Motor neuron (in vitro differentiated cells): ENCODE results near the gene SRGAP2B. TPM values are rescaled to one million over a fixed set of nuclear protein-coding genes. Genes with fewer than 3 reads are reported as not detected.
"Not testable (repeated sequence)": the region's sequence is repeated elsewhere in the genome, so short reads cannot be mapped to it uniquely, and the experiment has no call there.

Source experiments
- ATAC-seq, 8 experiments: fragments of 200-7000 bp; cut with Tn5 transposase; replicated peaks in 6 of 8; 2 replicates each; pipeline ENCODE4 v1.8.0; 2021; ENCODE audit warnings: mild to moderate bottlenecking in 8 of 8, moderate library complexity in 8 of 8
- H3K27ac ChIP-seq, 2 donors: fragments of 250-450 bp; sonication (Bioruptor Pico); 2 replicates each; pipeline ENCODE4 v1.9.0; 2021; ENCODE audit warnings: antibody characterized with exemption in 2 of 2, mild to moderate bottlenecking in 2 of 2, moderate library complexity in 1 of 2
- H3K4me1 ChIP-seq, 2 donors: fragments of 250-450 bp; sonication (Bioruptor Pico); replicated peaks in 1 of 2; 2 replicates each; pipeline ENCODE4 v1.6.1; 2021; ENCODE audit warnings: antibody characterized with exemption in 2 of 2, mild to moderate bottlenecking in 2 of 2, moderate library complexity in 1 of 2
- H3K4me3 ChIP-seq, 5 donors: fragments of 250-450 bp; sonication (Bioruptor Pico); 2 replicates each; pipeline ENCODE4 v1.9.0; 2021; ENCODE audit warnings: antibody characterized with exemption in 5 of 5, mild to moderate bottlenecking in 5 of 5, moderate library complexity in 4 of 5
- WGBS, 10 experiments: fragments of 450-650 bp; shearing (Covaris generic); methylation state at CpG; one replicate each; pipeline ENCODE4 v1.0.0; 2022; 5-methylcytosine and 5-hydroxymethylcytosine counted together
- in situ Hi-C, 9 experiments: fragments of 400-800 bp; cut with MboI; loops; one replicate each; pipeline ENCODE4 v1.15.0; 2021; ENCODE audit warnings: low sequenced_read_pairs in 9 of 9, low pct_unique_long_range_greater_than_20kb in 2 of 9; ENCODE audit not compliant: unreplicated experiment in 9 of 9
- total RNA-seq, 8 experiments: library from RNA; unstranded; fragments of 300-600 nt; gene quantifications; 2 replicates each; pipeline versions ENCODE4 v1.2.3 to v1.2.4, GENCODE V29; 2022

Gene SRGAP2B
- total RNA-seq, 8 experiments from 2014 or later, result 9.8 to 28.6 (median 14.3) TPM

DNA sequence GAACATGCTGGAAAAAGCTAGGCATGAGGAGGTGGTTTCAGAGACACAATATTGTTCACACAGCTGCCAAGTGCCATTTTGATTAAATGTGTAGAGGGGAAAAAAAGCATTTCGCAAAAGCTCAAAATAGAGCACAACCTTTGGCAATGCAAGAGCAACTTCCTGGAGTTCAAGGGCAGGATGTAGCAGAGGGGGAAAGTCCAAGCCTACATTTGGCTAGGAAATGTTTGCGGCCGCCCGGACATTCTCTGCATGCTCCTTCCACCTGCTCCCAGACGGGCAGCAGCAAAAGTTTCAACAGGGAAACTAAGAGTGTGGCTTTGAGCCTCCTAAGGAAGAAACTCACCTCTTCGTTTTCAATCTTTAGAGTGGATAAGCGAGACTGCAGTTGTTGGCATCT is 202.1 kb downstream of the SRGAP2B start:
- H3K4me1 ChIP-seq, H3K27ac ChIP-seq, in situ Hi-C loops, ATAC-seq, H3K4me3 ChIP-seq: not testable (repeated sequence)
- WGBS, 10 experiments, result no CpG with 5 or more reads among the region's 7 CpGs

DNA sequence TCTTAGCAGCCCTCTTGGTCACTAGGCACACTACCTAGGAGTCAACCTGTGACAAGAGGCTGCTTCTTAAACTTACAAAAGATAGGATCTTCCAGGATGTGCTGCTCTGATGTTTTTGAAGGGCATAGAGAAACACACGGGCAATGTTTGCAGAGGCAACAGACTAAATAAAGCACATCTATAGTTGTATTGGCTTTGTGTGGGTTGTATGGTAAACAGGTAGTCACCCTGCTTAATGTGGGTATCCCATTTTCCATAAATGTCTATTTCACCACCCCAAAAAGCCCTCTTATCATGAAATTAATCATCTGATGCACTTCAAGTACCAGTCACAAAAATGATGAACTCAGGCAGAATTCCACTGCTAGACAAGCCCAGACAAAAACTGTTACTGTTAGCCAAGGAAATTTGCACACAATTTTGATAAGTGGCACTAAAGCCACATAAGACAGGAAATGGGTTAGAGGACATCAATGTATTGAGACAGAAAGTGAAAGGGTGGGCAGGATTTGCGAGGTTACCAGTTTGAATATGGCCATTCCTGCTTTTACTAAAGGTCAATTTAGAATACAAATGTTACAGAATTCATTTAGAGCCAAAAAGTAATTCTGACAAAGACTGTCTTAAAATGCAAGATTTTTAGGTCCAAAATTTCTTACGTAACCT is 205.5 kb downstream of the SRGAP2B start:
- in situ Hi-C loops, H3K27ac ChIP-seq, ATAC-seq, H3K4me1 ChIP-seq, H3K4me3 ChIP-seq: not testable (repeated sequence)
- WGBS, 10 experiments, result no CpG with 5 or more reads among the region's 3 CpGs

DNA sequence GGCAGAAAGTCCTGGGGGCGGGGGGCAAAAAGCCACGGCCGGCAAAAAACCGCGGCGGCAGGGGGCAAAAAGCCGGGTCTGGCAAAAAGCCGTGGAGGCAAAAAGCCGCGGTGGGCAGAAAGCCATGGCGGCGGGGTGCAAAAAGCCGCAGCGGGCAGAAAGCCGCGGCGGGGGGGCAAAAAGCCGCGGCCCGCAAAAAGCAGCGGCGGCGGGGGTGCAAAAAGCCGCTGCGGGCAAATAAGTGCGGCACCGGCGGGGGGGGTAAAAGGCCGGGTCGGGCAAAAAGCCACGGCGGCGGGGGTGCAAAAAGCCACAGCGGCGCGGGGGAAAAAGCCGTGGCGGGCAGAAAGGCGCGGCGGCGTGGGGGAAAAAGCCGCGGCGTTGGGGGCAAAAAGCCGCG is 212.1 kb downstream of the SRGAP2B start:
- in situ Hi-C loops, ATAC-seq, H3K27ac ChIP-seq, H3K4me1 ChIP-seq: not testable (repeated sequence)
- WGBS, 10 experiments, result 0% methylated on average over 2 of the region's 47 CpGs; no CpG with 5 or more reads in 9 of the 10 experiments
- H3K4me3 ChIP-seq, result peak overlapping the region; percentile 7 to 30 (median 24)

DNA sequence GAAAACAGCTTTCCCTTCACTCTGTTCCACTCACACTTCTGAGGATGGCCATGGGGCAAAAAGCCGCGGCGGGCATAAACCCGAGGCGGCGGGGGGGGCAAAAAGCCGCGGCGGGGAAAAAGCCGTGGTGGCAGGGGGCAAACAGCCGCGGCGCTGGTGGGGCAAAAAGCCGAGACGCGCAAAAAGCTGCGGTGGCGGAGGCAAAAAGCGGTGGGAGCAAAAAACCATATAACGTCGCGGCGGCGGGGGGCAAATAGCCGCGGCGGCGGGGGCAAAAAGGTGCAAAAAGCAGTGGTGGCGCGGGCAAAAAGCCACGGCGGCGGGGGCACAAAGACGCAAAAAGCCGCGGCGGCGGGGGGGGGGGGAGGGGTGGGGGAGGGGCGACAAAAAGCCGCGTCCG is 212.8 kb downstream of the SRGAP2B start:
- in situ Hi-C loops, H3K4me3 ChIP-seq, H3K4me1 ChIP-seq, H3K27ac ChIP-seq, ATAC-seq: not testable (repeated sequence)
- no CpG with 5 or more reads among the region's 42 CpGs for WGBS, 10 experiments

DNA sequence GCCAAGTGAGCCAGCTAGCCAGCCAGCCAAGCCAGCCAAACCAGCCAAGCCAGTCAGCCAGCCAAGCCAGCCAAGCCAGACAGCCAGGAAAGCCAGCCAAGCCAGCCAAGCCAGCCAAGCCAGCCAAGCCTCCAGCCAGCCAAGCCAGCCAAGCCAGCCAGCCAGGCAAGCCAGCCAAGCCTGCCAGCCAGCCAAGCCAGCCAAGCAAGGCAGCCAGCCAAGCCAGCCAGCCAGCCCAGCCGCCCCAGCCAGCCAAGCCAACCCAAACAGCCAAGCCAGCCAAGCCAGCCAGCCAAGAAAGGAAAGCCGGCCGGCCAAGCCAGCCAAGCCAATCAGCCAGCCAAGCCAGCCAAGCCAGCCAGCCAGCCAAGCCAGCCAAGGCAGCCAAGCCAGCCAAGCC is 236.5 kb downstream of the SRGAP2B start:
- WGBS, 10 experiments, result no CpG with 5 or more reads among the region's 3 CpGs
- in situ Hi-C loops, result not testable (repeated sequence)

More for the DNA sequence above, 236.5 kb downstream of the SRGAP2B start:
- H3K27ac ChIP-seq, H3K4me3 ChIP-seq, ATAC-seq, H3K4me1 ChIP-seq: not testable (repeated sequence)

Other genes with a start within 250 kb of the SRGAP2B start
- gene FAM72D, start 646 bp upstream of the SRGAP2B start, total RNA-seq, result 1 to 10 TPM in 5 of 8 experiments, under 1 TPM in 3; 0.78 to 6.1 (median 1.7) TPM
- not detected for gene PPIAL4D, start 146.8 kb upstream of the SRGAP2B start, total RNA-seq